HCT116 (cell line): ENCODE results near the gene SYTL4.

ENCODE experiments used
- CBX3 ChIP-seq: IDR thresholded peaks from 2 replicates; pipeline ENCODE4 v1.6.1; 2012; ENCODE audit warnings: low read depth
- CTCF ChIP-seq, 3 experiments: fragments of 200-600 bp in 1 of 3; sonication (generic) in 1 of 3; IDR thresholded peaks in 2 of 3; conservative IDR thresholded peaks in 1 of 3; 2 replicates each; pipeline ENCODE4 v1.5.1; 2012 to 2017; ENCODE audit warnings: low read depth in 2 of 3, low read length in 2 of 3, antibody characterized with exemption in 1 of 3, borderline replicate concordance in 1 of 3, control low read depth in 1 of 3, mild to moderate bottlenecking in 1 of 3, mixed read lengths in 1 of 3, mixed run types in 1 of 3, moderate library complexity in 1 of 3; ENCODE audit not compliant: insufficient read depth in 1 of 3
- EZH2phosphoT487 ChIP-seq: fragments of 200-600 bp; IDR thresholded peaks from 2 replicates; pipeline ENCODE4 v1.6.1; 2018; ENCODE audit warnings: antibody characterized with exemption, borderline replicate concordance
- POLR2A ChIP-seq: IDR thresholded peaks from 2 replicates; pipeline ENCODE4 v1.7.0; 2011; ENCODE audit warnings: borderline replicate concordance; ENCODE audit not compliant: insufficient read depth, insufficient read length; ENCODE audit errors: extremely low read depth
- POLR2AphosphoS5 ChIP-seq: IDR thresholded peaks from 2 replicates; pipeline ENCODE4 v1.6.1; 2011; ENCODE audit warnings: mild to moderate bottlenecking, low read depth, low read length, moderate library complexity
- RAD21 ChIP-seq: IDR thresholded peaks from 2 replicates; pipeline ENCODE4 v1.6.1; 2012; ENCODE audit warnings: low read depth, mild to moderate bottlenecking
- SRF ChIP-seq: IDR thresholded peaks from 2 replicates; pipeline ENCODE4 v1.6.1; 2012; ENCODE audit warnings: low read depth
- TCF7L2 ChIP-seq: IDR thresholded peaks from 2 replicates; pipeline ENCODE4 v1.7.0; 2011; ENCODE audit warnings: borderline replicate concordance, inconsistent platforms; ENCODE audit not compliant: insufficient read depth, insufficient read length; ENCODE audit errors: extremely low read depth
- ZBTB33 ChIP-seq: IDR thresholded peaks from 2 replicates; pipeline ENCODE4 v1.6.1; 2011; ENCODE audit warnings: mild to moderate bottlenecking, low read length, moderate library complexity; ENCODE audit not compliant: insufficient replicate concordance; ENCODE audit errors: extremely low read depth

GRCh38 chrX:100750883-100751282 is 19.0 kb upstream of the SYTL4 start:
- no peak for TF ChIP-seq TCF7L2
- no peak for TF ChIP-seq CTCF (IDR thresholded peaks at IDR 0.05 in 2 of 3, conservative IDR thresholded peaks at IDR 0.05 in 1 of 3; ENCODE audit: borderline replicate concordance in 1 of 3, insufficient read depth in 1 of 3, low read depth in 2 of 3, low read length in 2 of 3)
- TF ChIP-seq POLR2A: no peak
- no peak for TF ChIP-seq CBX3
- no peak for TF ChIP-seq RAD21
- no peak for TF ChIP-seq EZH2phosphoT487
- TF ChIP-seq SRF: no peak
- TF ChIP-seq ZBTB33: no peak
- TF ChIP-seq POLR2AphosphoS5: no peak
